BLaER1 (cell line): ENCODE measurements around the gene ARL17A.
"Not testable (repeated sequence)": the region's sequence is repeated elsewhere in the genome, so short reads cannot be mapped to it uniquely, and the experiment has no call there.

Experiments used
- H3K27ac ChIP-seq: shearing (Covaris generic); formaldehyde crosslinking; 2 replicates; pipeline ENCODE4 v1.8.1; 2022
- H3K27me3 ChIP-seq: shearing (Covaris generic); formaldehyde crosslinking; 2 replicates; pipeline ENCODE4 v1.8.1; 2022
- H3K36me3 ChIP-seq: shearing (Covaris generic); formaldehyde crosslinking; 2 replicates; pipeline ENCODE4 v1.8.1; 2022
- H3K4me1 ChIP-seq: shearing (Covaris generic); formaldehyde crosslinking; 2 replicates; pipeline ENCODE4 v1.8.1; 2022
- H3K4me2 ChIP-seq: shearing (Covaris generic); formaldehyde crosslinking; 2 replicates; pipeline ENCODE4 v1.8.1; 2022
- H3K4me3 ChIP-seq: shearing (Covaris generic); formaldehyde crosslinking; 2 replicates; pipeline ENCODE4 v1.8.1; 2022
- H3K9ac ChIP-seq: shearing (Covaris generic); formaldehyde crosslinking; 2 replicates; pipeline ENCODE4 v1.8.1; 2022
- H3K9me3 ChIP-seq: shearing (Covaris generic); formaldehyde crosslinking; 2 replicates; pipeline ENCODE4 v1.8.1; 2022
- H4K20me1 ChIP-seq: shearing (Covaris generic); formaldehyde crosslinking; 2 replicates; pipeline ENCODE4 v1.8.1; 2022

The ARL17A gene

DNA sequence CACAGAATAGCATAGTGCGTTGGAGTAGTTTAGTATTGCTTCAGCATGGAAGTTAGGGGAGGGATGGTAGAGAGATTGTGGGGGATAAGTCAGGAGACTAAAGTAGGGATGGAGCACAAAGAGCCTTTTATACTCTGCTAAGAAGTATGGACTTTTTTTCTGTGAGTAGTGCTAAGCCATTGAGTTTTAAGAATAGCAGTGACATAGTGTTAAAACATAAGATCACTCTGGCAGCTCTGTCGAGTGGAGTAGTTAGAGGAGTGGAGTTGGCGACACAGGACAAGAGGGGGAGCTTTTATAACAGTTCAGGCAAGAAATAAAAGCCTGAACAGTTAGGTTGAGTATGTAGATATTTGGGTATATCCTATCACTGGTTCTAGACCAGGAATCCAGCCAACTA lies 100.7 kb downstream of the ARL17A start:
- H4K20me1 ChIP-seq, H3K4me1 ChIP-seq, H3K36me3 ChIP-seq: not testable (repeated sequence)

DNA sequence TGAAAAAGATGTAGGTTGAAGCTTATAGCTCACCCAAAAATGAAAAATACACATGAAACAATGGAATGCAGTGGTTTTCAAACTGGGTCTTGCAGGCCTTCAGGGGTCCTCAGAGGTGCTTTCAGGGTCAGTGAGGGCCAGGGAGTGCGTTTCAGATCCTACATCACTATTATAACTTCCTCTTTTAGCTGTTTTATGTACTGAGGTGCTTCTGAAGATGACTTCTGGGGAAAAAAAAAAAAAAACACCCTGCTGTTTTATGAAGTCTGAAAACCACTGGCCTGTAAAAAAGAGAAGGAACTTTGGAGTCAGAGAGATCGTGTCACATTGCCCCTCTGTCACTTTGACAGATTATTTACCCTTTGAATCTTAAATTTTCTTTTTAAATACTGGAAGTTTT lies 103.9 kb downstream of the ARL17A start:
- H3K9me3 ChIP-seq, H3K4me1 ChIP-seq, H3K36me3 ChIP-seq, H3K27me3 ChIP-seq, H4K20me1 ChIP-seq, H3K4me2 ChIP-seq, H3K9ac ChIP-seq, H3K27ac ChIP-seq, H3K4me3 ChIP-seq: not testable (repeated sequence)

More for the DNA sequence above, 100.7 kb downstream of the ARL17A start:
- not testable (repeated sequence) for H3K9me3 ChIP-seq, H3K9ac ChIP-seq, H3K4me2 ChIP-seq, H3K27me3 ChIP-seq, H3K27ac ChIP-seq, H3K4me3 ChIP-seq

- not testable (repeated sequence) for H3K4me2 ChIP-seq, H3K9ac ChIP-seq, H3K27me3 ChIP-seq, H4K20me1 ChIP-seq, H3K9me3 ChIP-seq, H3K27ac ChIP-seq, H3K4me3 ChIP-seq, H3K36me3 ChIP-seq, H3K4me1 ChIP-seq
Observed at GRCh38 chr17:46474489-46474888, 105.0 kb downstream of the ARL17A start.

DNA sequence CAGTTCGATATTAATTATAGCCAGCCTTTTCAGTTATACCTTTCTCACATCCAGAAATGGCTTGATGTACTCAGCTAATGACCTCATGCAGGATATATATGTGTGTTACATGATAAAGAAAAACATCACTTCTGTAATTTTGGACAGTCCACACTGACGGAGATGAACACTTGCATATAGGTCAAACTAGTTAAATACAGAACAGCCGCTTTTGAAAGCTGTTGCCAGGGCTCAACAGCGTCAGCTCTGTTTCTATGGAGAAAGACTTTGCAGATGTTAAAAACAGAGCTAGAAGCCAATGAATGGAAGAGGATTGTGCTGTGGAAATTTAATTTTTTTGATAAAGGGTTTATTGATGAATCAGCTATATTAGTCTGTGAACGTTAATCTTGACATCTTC lies 111.9 kb downstream of the ARL17A start:
- not testable (repeated sequence) for H3K9ac ChIP-seq, H3K9me3 ChIP-seq, H4K20me1 ChIP-seq, H3K4me3 ChIP-seq, H3K4me1 ChIP-seq, H3K4me2 ChIP-seq, H3K27me3 ChIP-seq, H3K27ac ChIP-seq, H3K36me3 ChIP-seq
